GM12873 (cell line): ENCODE data around the gene USP48.

ENCODE experiments used
- TF ChIP-seq, protein P1 (sequence below): IDR thresholded peaks from 2 replicates; pipeline ENCODE4 v1.5.1; 2012; ENCODE audit warnings: low read depth, mild to moderate bottlenecking, moderate library complexity, low read length, control low read depth; ENCODE audit not compliant: insufficient read depth; ENCODE audit errors: missing control alignments

Gene USP48, protein sequence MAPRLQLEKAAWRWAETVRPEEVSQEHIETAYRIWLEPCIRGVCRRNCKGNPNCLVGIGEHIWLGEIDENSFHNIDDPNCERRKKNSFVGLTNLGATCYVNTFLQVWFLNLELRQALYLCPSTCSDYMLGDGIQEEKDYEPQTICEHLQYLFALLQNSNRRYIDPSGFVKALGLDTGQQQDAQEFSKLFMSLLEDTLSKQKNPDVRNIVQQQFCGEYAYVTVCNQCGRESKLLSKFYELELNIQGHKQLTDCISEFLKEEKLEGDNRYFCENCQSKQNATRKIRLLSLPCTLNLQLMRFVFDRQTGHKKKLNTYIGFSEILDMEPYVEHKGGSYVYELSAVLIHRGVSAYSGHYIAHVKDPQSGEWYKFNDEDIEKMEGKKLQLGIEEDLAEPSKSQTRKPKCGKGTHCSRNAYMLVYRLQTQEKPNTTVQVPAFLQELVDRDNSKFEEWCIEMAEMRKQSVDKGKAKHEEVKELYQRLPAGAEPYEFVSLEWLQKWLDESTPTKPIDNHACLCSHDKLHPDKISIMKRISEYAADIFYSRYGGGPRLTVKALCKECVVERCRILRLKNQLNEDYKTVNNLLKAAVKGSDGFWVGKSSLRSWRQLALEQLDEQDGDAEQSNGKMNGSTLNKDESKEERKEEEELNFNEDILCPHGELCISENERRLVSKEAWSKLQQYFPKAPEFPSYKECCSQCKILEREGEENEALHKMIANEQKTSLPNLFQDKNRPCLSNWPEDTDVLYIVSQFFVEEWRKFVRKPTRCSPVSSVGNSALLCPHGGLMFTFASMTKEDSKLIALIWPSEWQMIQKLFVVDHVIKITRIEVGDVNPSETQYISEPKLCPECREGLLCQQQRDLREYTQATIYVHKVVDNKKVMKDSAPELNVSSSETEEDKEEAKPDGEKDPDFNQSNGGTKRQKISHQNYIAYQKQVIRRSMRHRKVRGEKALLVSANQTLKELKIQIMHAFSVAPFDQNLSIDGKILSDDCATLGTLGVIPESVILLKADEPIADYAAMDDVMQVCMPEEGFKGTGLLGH

GRCh38 chr1:21782868-21783678 is at the start of gene USP48:
Gene USP48, minus strand, starts transcription at chr1:21783149. Its CDS starts 192 bp downstream, at chr1:21782957.
- TF ChIP-seq, protein P1, sequence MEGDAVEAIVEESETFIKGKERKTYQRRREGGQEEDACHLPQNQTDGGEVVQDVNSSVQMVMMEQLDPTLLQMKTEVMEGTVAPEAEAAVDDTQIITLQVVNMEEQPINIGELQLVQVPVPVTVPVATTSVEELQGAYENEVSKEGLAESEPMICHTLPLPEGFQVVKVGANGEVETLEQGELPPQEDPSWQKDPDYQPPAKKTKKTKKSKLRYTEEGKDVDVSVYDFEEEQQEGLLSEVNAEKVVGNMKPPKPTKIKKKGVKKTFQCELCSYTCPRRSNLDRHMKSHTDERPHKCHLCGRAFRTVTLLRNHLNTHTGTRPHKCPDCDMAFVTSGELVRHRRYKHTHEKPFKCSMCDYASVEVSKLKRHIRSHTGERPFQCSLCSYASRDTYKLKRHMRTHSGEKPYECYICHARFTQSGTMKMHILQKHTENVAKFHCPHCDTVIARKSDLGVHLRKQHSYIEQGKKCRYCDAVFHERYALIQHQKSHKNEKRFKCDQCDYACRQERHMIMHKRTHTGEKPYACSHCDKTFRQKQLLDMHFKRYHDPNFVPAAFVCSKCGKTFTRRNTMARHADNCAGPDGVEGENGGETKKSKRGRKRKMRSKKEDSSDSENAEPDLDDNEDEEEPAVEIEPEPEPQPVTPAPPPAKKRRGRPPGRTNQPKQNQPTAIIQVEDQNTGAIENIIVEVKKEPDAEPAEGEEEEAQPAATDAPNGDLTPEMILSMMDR = no peak

DNA sequence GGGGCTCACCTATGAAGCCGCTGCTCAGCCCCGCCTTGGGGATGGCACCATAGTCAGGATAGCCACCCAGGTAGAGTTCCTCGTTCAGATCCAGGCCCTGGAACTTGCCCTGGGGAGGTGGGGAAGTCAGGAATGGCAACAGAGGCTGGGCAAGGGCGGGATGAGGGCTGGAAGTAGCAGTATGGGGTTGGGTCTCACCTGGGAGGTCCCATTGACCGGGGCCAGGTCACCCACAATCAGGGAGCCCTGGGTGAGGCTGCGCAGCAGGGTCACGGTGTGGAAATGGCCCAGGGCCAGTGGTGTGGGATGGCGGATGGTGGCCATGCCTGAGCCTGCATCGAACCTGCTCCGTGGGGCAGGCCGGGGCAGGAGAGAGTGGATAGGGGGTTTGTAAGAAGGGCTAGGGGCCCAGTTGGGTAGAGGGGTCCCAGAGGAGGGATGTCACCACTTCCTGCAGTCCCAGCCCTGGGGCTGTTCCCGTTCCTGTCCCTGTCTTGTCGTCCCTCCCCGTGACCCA is 48.6 kb upstream of the USP48 start:
- TF ChIP-seq, protein P1 = no peak

GRCh38 chr1:21830792-21831453 is 48.0 kb upstream of the USP48 start:
- TF ChIP-seq, protein P1 = no peak

- TF ChIP-seq, protein P1 = no peak
Observed at GRCh38 chr1:21829294-21829693, 46.3 kb upstream of the USP48 start.

DNA sequence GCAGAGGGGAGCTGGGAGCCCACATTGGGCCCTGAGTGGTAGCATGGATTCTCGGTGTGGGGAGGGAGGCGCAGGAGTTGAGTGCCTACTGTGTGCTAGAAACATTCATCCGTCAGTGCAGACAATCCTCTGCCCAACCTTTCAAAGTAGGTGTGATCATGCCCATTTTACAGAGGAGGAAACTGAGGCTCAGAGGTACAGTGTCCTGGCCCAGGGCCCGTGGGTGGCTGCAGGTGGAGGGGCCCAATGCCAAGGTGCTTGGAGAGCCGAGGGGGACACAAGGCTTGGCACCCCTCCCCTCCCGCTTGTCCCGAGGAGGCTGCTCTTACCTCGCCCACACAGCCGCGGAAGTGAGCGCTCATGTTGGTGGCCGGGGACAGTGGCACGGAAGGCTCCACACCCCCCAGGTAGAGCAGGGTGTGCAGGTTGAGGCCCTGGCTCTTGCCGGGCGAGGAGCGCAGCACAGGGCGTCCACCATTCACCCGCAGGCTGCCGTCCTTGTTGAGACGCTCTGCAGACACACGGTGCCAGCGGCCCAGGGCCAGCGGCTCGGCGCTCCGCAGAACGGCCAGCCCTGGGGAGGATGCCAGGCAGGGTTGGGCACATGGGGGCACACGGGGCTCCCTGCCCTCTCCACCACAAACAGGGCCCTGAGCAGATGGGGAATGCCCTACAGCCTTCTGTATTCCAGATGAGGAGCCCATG is 45.7 kb upstream of the USP48 start:
- TF ChIP-seq, protein P1 = no peak

GRCh38 chr1:21828075-21828474 is 45.1 kb upstream of the USP48 start:
- TF ChIP-seq, protein P1 = no peak
